Breast epithelium (tissue), 3 donors: ENCODE measurements around the gene HRH1.

Experiments used
- POLR2A ChIP-seq: fragments of 450-650 bp; IDR thresholded peaks from one replicate; pipeline ENCODE4 v1.6.1; 2016; ENCODE audit warnings: antibody characterized with exemption, mild to moderate bottlenecking, moderate library complexity
- TF ChIP-seq, protein P1 (sequence below), 3 donors: fragments of 450-650 bp; IDR thresholded peaks; one replicate each; pipeline ENCODE4 v1.5.1; 2016 to 2017; ENCODE audit warnings: antibody characterized with exemption in 3 of 3, mild to moderate bottlenecking in 3 of 3, moderate library complexity in 3 of 3

GRCh38 chr3:11198070-11198469 is 43.8 kb downstream of the HRH1 start:
- TF ChIP-seq, protein P1, sequence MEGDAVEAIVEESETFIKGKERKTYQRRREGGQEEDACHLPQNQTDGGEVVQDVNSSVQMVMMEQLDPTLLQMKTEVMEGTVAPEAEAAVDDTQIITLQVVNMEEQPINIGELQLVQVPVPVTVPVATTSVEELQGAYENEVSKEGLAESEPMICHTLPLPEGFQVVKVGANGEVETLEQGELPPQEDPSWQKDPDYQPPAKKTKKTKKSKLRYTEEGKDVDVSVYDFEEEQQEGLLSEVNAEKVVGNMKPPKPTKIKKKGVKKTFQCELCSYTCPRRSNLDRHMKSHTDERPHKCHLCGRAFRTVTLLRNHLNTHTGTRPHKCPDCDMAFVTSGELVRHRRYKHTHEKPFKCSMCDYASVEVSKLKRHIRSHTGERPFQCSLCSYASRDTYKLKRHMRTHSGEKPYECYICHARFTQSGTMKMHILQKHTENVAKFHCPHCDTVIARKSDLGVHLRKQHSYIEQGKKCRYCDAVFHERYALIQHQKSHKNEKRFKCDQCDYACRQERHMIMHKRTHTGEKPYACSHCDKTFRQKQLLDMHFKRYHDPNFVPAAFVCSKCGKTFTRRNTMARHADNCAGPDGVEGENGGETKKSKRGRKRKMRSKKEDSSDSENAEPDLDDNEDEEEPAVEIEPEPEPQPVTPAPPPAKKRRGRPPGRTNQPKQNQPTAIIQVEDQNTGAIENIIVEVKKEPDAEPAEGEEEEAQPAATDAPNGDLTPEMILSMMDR (IDR thresholded peaks at IDR 0.05): no peak
- no peak for TF ChIP-seq POLR2A
